Smooth muscle cell of the pulmonary artery (primary cell): ENCODE measurements around the gene METTL15. TPM values are rescaled to one million over a fixed set of nuclear protein-coding genes. Genes with fewer than 3 reads are reported as not detected.

ENCODE experiments used
- total RNA-seq: library from RNA; depleted of rRNA; stranded (reverse); fragments of >200 nt; gene quantifications from 2 replicates; pipeline ENCODE4 v1.2.3, GENCODE V29; 2014

Gene METTL15
- total RNA-seq: 17.6 and 23.1 TPM in 2 replicates

GRCh38 chr11:28107750-28108618 lies at the start of gene METTL15, which contains the start of gene KIF18A:
METTL15 (plus strand) TSS chr11:28108388; CDS start chr11:28113335, 4,947 bp downstream.
KIF18A (minus strand) TSS chr11:28108156; CDS start chr11:28097947, 10,209 bp downstream.

Other genes with a start within 250 kb of the METTL15 start
- 3.8 and 6.8 TPM in 2 replicates for gene KIF18A, start 232 bp upstream of the METTL15 start, total RNA-seq